ENCODE measurements around the gene PRKN. TPM values are rescaled to one million over a fixed set of nuclear protein-coding genes. Genes with fewer than 3 reads are reported as not detected.

The PRKN gene
- total RNA-seq, 2 donors from 2014 or later, result 10.7 to 21.2 TPM

GRCh38 chr6:162733489-162733888, 5.9 kb upstream of the PRKN start:
- H3K4me3 ChIP-seq, result no peak overlapping the region
- DNase-seq (ENCODE audit: low spot score), result no peak
- no peaks in the 10 kb centered on the region for H3K36me3 ChIP-seq

DNA sequence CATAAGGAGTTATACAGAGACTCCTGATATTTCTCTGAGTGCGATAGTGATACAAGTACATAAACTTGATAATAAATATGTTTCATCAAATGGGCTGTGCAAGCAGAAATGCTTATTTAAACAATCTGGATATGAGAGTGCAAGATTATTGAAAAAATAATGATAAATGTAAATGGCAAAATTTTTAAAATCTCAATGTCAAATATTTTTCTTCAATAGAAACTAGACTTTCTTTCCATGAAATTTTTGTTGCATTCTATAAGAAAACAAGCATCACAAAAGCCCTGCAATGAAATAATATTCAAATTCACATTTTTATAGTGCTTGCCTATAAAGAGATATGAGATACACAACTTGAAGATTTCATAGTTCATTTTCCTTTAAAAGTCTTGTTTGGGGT, 2.9 kb upstream of the PRKN start:
- intact Hi-C loops (cut with DNase I), result loop anchor here (10.0 kb wide), 1 partner anchor 1316 kb away; no protein-coding TSS in a partner anchor
- 100% methylated on average over 1 of the region's 1 CpG for WGBS
- no peak overlapping the region for H3K27ac ChIP-seq
- TF ChIP-seq POLR2AphosphoS5 (IDR thresholded peaks at IDR 0.05), result no peak
- no peaks in the 10 kb centered on the region for H3K27me3 ChIP-seq (replicated peaks; ENCODE audit: insufficient read depth)
- no peaks in the 10 kb centered on the region for H3K36me3 ChIP-seq
- H3K9me3 ChIP-seq, result no peaks in the 10 kb centered on the region
- DNase-seq (ENCODE audit: low spot score), result no peak
- H3K4me3 ChIP-seq, result no peak overlapping the region
- H3K4me1 ChIP-seq (replicated peaks), result no peaks in the 10 kb centered on the region

More at GRCh38 chr6:162733489-162733888, 5.9 kb upstream of the PRKN start:
- Histone ChIP-seq H3K9me3 (no peaks in the 10 kb centered on the region), H3K27me3 (replicated peaks; ENCODE audit: insufficient read depth) (no peaks in the 10 kb centered on the region), H3K4me1 (replicated peaks) (no peaks in the 10 kb centered on the region), H3K27ac (no peak overlapping the region)
- WGBS, result 86% methylated on average over 4 of the region's 4 CpGs
- intact Hi-C loops (cut with DNase I), result loop anchor here (10.0 kb wide), 1 partner anchor 1319 kb away; no protein-coding TSS in a partner anchor
- TF ChIP-seq CTCF (IDR thresholded peaks at IDR 0.05) (no peak), POLR2AphosphoS5 (IDR thresholded peaks at IDR 0.05) (no peak), POLR2A (IDR thresholded peaks at IDR 0.05) (no peak)

DNA sequence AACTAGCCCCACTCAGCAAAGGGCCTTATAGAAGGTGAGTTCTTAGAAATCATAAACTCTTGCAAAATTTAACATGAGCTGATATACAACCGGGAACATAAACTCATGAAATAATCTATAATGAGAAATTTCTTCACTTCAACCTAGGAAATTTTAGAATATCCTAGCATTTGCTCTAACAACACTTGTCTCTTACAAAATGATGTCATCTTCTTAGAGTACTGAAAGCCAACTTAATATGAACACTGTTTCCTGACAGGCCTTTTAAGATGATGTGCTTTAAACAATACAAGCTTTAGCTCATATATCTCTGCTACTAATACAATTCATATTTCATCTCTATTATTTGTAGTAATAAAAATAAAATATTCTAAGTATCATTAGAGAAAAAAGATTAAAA, 1.1 kb upstream of the PRKN start:
- intact Hi-C loops (cut with DNase I), result loop anchor here (10.0 kb wide), 1 partner anchor 104 kb away; no protein-coding TSS in a partner anchor
- DNase-seq (ENCODE audit: low spot score), result no peak
- 89% methylated on average over 1 of the region's 1 CpG for whole genome bisulfite sequencing
- Histone ChIP-seq H3K27ac (no peak overlapping the region), H3K36me3 (no peaks in the 10 kb centered on the region), H3K9me3 (no peaks in the 10 kb centered on the region), H3K27me3 (replicated peaks; ENCODE audit: insufficient read depth) (no peaks in the 10 kb centered on the region), H3K4me1 (replicated peaks) (no peaks in the 10 kb centered on the region), H3K4me3 (no peak overlapping the region)
- TF ChIP-seq POLR2AphosphoS5 (IDR thresholded peaks at IDR 0.05), result no peak
- TF ChIP-seq POLR2A (IDR thresholded peaks at IDR 0.05), result no peak
- TF ChIP-seq CTCF (IDR thresholded peaks at IDR 0.05), result no peak

- intact Hi-C loops (cut with DNase I), result loop anchor here (10.0 kb wide), 1 partner anchor 103 kb away; no protein-coding TSS in a partner anchor
- TF ChIP-seq POLR2A (IDR thresholded peaks at IDR 0.05) (no peak), CTCF (IDR thresholded peaks at IDR 0.05) (no peak), POLR2AphosphoS5 (IDR thresholded peaks at IDR 0.05) (no peak)
- DNase-seq (ENCODE audit: low spot score), result peak; percentile 6
- no peaks in the 10 kb centered on the region for H3K9me3 ChIP-seq
- no peaks in the 10 kb centered on the region for H3K4me1 ChIP-seq (replicated peaks)
- H3K4me3 ChIP-seq, result peak overlapping the region; percentile 75 to 88
- H3K27ac ChIP-seq, result peak overlapping the region in 1 of 2 donors; percentile 16
- H3K27me3 ChIP-seq (replicated peaks; ENCODE audit: insufficient read depth), result no peaks in the 10 kb centered on the region
- no peaks in the 10 kb centered on the region for H3K36me3 ChIP-seq
- WGBS, result 8% methylated on average over 7 of the region's 7 CpGs
These were observed 631 bp upstream of the PRKN start for GRCh38 chr6:162728197-162728596.

- no peaks in the 10 kb centered on the region for H3K27me3 ChIP-seq (replicated peaks; ENCODE audit: insufficient read depth)
- TF ChIP-seq POLR2AphosphoS5 (IDR thresholded peaks at IDR 0.05) (no peak), CTCF (IDR thresholded peaks at IDR 0.05) (no peak), POLR2A (IDR thresholded peaks at IDR 0.05) (no peak)
- no peaks in the 10 kb centered on the region for H3K36me3 ChIP-seq
- intact Hi-C loops (cut with DNase I), result loop anchor here (10.0 kb wide), 1 partner anchor 102 kb away; no protein-coding TSS in a partner anchor
- peak overlapping the region; percentile 75 to 88 for H3K4me3 ChIP-seq
- peak overlapping the region; percentile 78 to 81 for H3K27ac ChIP-seq
- peak; percentile 5 for DNase-seq (ENCODE audit: low spot score)
- WGBS, result 5% methylated on average over 13 of the region's 13 CpGs
- no peaks in the 10 kb centered on the region for H3K4me1 ChIP-seq (replicated peaks)
- H3K9me3 ChIP-seq, result no peaks in the 10 kb centered on the region
These were observed 632 bp downstream of the PRKN start for GRCh38 chr6:162726947-162727321.
